ENCODE data around the gene EZR.

- TF ChIP-seq CTCF (IDR thresholded peaks at IDR 0.05) = no peak
- TF ChIP-seq SIN3A (IDR thresholded peaks at IDR 0.05; ENCODE audit: borderline replicate concordance, insufficient read depth, low read depth, low read length) = no peak
- TF ChIP-seq POLR2AphosphoS5 (IDR thresholded peaks at IDR 0.05; ENCODE audit: low read depth, low read length) = no peak
- TF ChIP-seq TCF7L2 (IDR thresholded peaks at IDR 0.05; ENCODE audit: low read depth, low read length) = no peak
Measured at GRCh38 chr6:158770533-158771330, 48.4 kb downstream of the EZR start.
